Sigmoid colon (tissue), 7 donors: Measurements from ENCODE around the gene COX20. TPM values are rescaled to one million over a fixed set of nuclear protein-coding genes. Genes with fewer than 3 reads are reported as not detected.
"Not testable (repeated sequence)": the region's sequence is repeated elsewhere in the genome, so short reads cannot be mapped to it uniquely, and the experiment has no call there.

ENCODE experiments used
- DNase-seq: peaks from one replicate; pipeline ENCODE4 v3.0.0-alpha.2; 2019
- H3K27ac ChIP-seq, 4 donors: fragments of 200-600 bp; sonication (generic); one replicate each; pipeline ENCODE4 v1.5.1; 2016 to 2019; ENCODE audit warnings: mild to moderate bottlenecking in 1 of 4
- H3K27me3 ChIP-seq, 3 donors: fragments of 200-600 bp; sonication (generic); one replicate each; pipeline ENCODE4 v1.5.1; 2019; ENCODE audit warnings: mild to moderate bottlenecking in 1 of 3
- H3K36me3 ChIP-seq, 4 donors: fragments of 200-600 bp; sonication (generic); one replicate each; pipeline ENCODE4 v1.5.1; 2016 to 2019
- H3K4me1 ChIP-seq, 4 donors: fragments of 200-600 bp; sonication (generic); one replicate each; pipeline ENCODE4 v1.5.1; 2017 to 2019
- H3K4me3 ChIP-seq, 4 donors: fragments of 200-600 bp; sonication (generic); one replicate each; pipeline ENCODE4 v1.5.1; 2017 to 2019; ENCODE audit warnings: mild to moderate bottlenecking in 2 of 4, moderate library complexity in 1 of 4
- H3K9me3 ChIP-seq, 4 donors: fragments of 200-600 bp in 3 of 4; sonication (generic) in 3 of 4; one replicate each; pipeline versions ENCODE4 v1.5.1 to v1.6.1; 2013 to 2019
- CTCF ChIP-seq, 4 experiments: fragments of 450-650 bp in 3 of 4; fragments of 200-600 bp in 1 of 4; IDR thresholded peaks; one replicate each; pipeline ENCODE4 v1.5.1; 2016 to 2019; ENCODE audit warnings: antibody characterized with exemption in 4 of 4, mild to moderate bottlenecking in 3 of 4, moderate library complexity in 2 of 4
- EP300 ChIP-seq, 4 donors: sonication (generic); formaldehyde crosslinking; IDR thresholded peaks; one replicate each; pipeline ENCODE4 v1.6.1; 2017; ENCODE audit warnings: antibody characterized with exemption in 4 of 4
- POLR2A ChIP-seq, 2 donors: fragments of 450-650 bp; IDR thresholded peaks; one replicate each; pipeline ENCODE4 v1.6.1; 2016; ENCODE audit warnings: antibody characterized with exemption in 2 of 2, mild to moderate bottlenecking in 2 of 2, moderate library complexity in 2 of 2
- POLR2AphosphoS5 ChIP-seq, 4 donors: sonication (generic); formaldehyde crosslinking; IDR thresholded peaks; one replicate each; pipeline ENCODE4 v1.6.1; 2017; ENCODE audit warnings: antibody characterized with exemption in 4 of 4
- WGBS, 2 donors: extraction: QIAGEN DNeasy Blood & Tissue Kit; methylation state at CpG; one replicate each; pipeline ENCODE4 v1.1.7; 2013; 5-methylcytosine and 5-hydroxymethylcytosine counted together
- intact Hi-C: fragments of 100-400 bp; cut with DNase I; formaldehyde crosslinking; loops from one replicate; pipeline ENCODE4 v1.15.1; 2023
- polyA plus RNA-seq, 3 donors: library from polyadenylated mRNA; stranded (reverse); fragments of 200-250 nt; gene quantifications; one replicate each; pipeline ENCODE4 v1.2.3, GENCODE V29; 2013
- total RNA-seq, 4 donors: library from RNA; depleted of rRNA; stranded (reverse); fragments of >200 nt; gene quantifications; one replicate each; pipeline ENCODE4 v1.1.0, GENCODE V29; 2016
- donor health status: healthy with polysubstance abuse.
- donor health status: Bipolar disorder and iron deficiency.
- donor health status: healthy.

The COX20 gene
- total and polyA plus RNA-seq, 7 donors: 35.2 to 132 (median 62.4) TPM

DNA sequence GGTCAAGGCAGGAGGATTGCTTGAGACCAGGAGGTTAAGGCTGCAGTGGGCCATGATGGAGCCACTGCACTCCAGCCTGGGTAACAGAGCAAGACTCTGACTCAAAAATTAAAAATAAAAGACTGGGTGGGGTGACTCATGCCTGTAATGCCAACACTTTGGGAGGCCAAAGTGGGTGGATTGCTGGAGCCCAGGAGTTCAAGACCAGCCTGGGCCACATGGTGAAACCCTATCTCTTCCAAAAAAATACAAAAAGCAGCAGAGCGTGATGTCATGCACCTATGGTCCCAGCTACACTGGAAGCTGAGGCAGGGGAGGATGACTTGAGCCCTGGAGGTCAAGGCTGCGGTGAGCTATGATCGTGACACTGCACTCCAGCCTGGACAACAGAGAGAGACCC, 44.4 kb upstream of the COX20 start:
- Histone ChIP-seq H3K27me3 (no peaks in the 10 kb centered on the region), H3K36me3 (no peaks in the 10 kb centered on the region), H3K4me3 (no peak overlapping the region), H3K9me3 (no peaks in the 10 kb centered on the region), H3K27ac (no peak overlapping the region), H3K4me1 (peaks cover 0 to 6% (median 0%) of the 10 kb centered on the region in 4 donors)
- WGBS, 2 donors: 95 to 98% methylated on average over 3 of the region's 3 CpGs
- no peak for DNase-seq
- intact Hi-C loops: no loop called here
- TF ChIP-seq CTCF (IDR thresholded peaks at IDR 0.05) (no peak), POLR2AphosphoS5 (IDR thresholded peaks at IDR 0.05) (no peak)

DNA sequence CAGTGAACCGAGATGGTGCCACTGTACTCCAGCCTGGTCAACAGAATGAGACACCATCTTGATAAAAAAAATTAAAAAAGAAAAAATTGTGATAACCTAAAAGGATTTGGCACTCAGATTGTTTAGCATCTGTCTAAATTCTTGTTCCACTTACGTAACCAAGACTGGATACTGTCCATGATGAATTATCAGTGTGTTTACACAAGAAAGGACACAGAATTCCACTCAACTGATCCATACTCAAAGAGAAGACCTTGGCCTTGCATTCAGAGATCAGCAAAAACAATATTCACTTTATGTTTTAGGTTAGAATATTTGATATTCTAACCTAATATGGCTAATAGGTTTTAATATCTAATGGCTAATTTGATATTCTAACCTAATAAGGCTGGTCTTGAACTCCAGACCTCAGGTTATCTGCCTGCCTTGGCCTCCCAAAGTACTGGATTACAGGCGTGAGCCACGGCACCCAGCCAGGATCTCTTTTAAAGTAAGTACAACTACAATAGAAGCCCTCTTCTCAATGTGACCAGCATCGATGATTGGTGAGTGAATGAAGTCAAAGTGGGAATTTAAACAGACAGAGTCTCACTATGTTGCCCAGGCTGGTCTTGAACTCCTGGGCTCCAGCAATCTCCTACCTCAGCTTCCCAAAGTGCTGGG, 43.1 kb upstream of the COX20 start:
- H3K4me1 ChIP-seq: peaks cover 0 to 6% (median 0%) of the 10 kb centered on the region in 4 donors
- H3K4me3 ChIP-seq: no peak overlapping the region
- H3K27me3 ChIP-seq: no peaks in the 10 kb centered on the region
- WGBS, 2 donors: 84 to 87% methylated on average over 5 of the region's 5 CpGs
- no peaks in the 10 kb centered on the region for H3K36me3 ChIP-seq
- H3K9me3 ChIP-seq: no peaks in the 10 kb centered on the region
- TF ChIP-seq POLR2A (IDR thresholded peaks at IDR 0.05) (no peak), POLR2AphosphoS5 (IDR thresholded peaks at IDR 0.05) (no peak), EP300 (IDR thresholded peaks at IDR 0.05) (no peak), CTCF (IDR thresholded peaks at IDR 0.05) (no peak)
- DNase-seq: no peak
- intact Hi-C loops: no loop called here
- peak overlapping the region in 1 of 4 donors; percentile 5 for H3K27ac ChIP-seq

DNA sequence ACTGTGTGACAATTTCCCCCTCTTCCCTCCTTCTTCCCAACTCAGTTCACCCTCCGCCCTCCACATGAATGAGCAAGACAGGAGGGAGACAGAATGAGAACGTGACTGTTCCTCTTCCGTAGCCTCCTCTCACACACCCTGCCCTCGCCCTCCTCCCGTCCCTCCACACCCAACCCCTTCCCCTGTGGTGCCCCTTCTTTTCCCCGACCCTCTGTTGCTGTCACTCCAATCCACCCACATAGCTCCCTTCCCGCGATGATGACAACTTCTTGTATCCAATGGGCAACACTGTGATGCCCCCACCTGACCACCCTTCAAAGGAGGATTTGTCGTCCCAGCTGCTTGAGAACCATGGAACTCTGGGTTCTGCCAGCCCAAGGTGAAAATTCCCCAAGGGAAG, 41.4 kb upstream of the COX20 start:
- intact Hi-C loops: no loop called here
- Histone ChIP-seq H3K4me1 (peaks cover 0 to 6% (median 0%) of the 10 kb centered on the region in 4 donors), H3K27ac (no peak overlapping the region), H3K9me3 (no peaks in the 10 kb centered on the region), H3K36me3 (no peaks in the 10 kb centered on the region), H3K4me3 (no peak overlapping the region), H3K27me3 (no peaks in the 10 kb centered on the region)
- TF ChIP-seq POLR2AphosphoS5 (IDR thresholded peaks at IDR 0.05): no peak
- TF ChIP-seq EP300 (IDR thresholded peaks at IDR 0.05): no peak
- no peak for TF ChIP-seq POLR2A (IDR thresholded peaks at IDR 0.05)
- DNase-seq: no peak
- WGBS, 2 donors: 95 to 96% methylated on average over 9 of the region's 9 CpGs

- H3K9me3 ChIP-seq, H3K4me1 ChIP-seq, H3K27me3 ChIP-seq, intact Hi-C loops, H3K4me3 ChIP-seq, H3K27ac ChIP-seq, DNase-seq, H3K36me3 ChIP-seq: not testable (repeated sequence)
- 67 to 88% methylated on average over 6 of the region's 6 CpGs for WGBS, 2 donors
Observed at GRCh38 chr1:244794516-244794915, 40.9 kb upstream of the COX20 start.

- DNase-seq: peak; percentile 72
- WGBS, 2 donors: 45% methylated on average over 10 of the region's 10 CpGs
- TF ChIP-seq EP300 (IDR thresholded peaks at IDR 0.05): no peak
- TF ChIP-seq CTCF (IDR thresholded peaks at IDR 0.05): peak; percentile 71 to 84 (median 79)
- no peak for TF ChIP-seq POLR2A (IDR thresholded peaks at IDR 0.05)
- TF ChIP-seq POLR2AphosphoS5 (IDR thresholded peaks at IDR 0.05): no peak
- peaks cover 0 to 6% (median 0%) of the 10 kb centered on the region in 4 donors for H3K4me1 ChIP-seq
- H3K27ac ChIP-seq: no peak overlapping the region
- no peak overlapping the region for H3K4me3 ChIP-seq
- no peaks in the 10 kb centered on the region for H3K9me3 ChIP-seq
- no peaks in the 10 kb centered on the region for H3K36me3 ChIP-seq
- intact Hi-C loops: loop anchor here (1.0 to 2.0 kb wide), 2 partner anchors 144 to 194 kb away; partner anchors contain the start of gene DESI2
- H3K27me3 ChIP-seq: no peaks in the 10 kb centered on the region
Observed at GRCh38 chr1:244796719-244797406, 38.6 kb upstream of the COX20 start.
